ENCODE results near the gene PRR20A.
"Not testable (repeated sequence)": the region's sequence is repeated elsewhere in the genome, so short reads cannot be mapped to it uniquely, and the experiment has no call there.

PRR20A gene

GRCh38 chr13:57140235-57140968, at the start of gene PRR20A:
TSS of gene PRR20A (plus strand) at chr13:57140918. CDS start at chr13:57141305, 387 bp downstream.
- not testable (repeated sequence) for DNase-seq

DNA sequence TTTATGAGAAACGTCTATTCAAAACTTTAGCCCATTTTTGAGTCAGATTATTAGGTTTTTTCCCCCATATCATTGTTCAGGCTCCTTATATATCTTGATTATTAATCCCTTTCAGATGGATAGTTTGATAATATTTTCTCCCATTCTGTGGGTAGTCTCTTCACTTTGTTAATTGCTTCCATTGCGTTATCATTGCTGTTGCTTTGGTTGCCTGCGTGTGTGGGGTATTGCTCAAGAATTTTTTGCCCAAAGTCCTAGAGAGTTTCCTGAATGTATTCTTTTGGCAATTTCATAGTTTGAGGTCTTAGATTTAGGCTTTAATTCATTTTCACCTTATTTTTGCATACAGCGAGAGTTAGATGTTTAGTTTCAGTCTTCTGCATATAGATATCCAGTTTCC, 25.8 kb upstream of the PRR20A start:
- no peak for DNase-seq

- DNase-seq = no peak
These were observed 17.0 kb upstream of the PRR20A start for GRCh38 chr13:57123681-57124080.

- no peak for DNase-seq
These were observed 11.8 kb upstream of the PRR20A start for GRCh38 chr13:57128909-57129308.

- DNase-seq = no peak
These were observed 4.6 kb upstream of the PRR20A start for GRCh38 chr13:57136093-57136492.

DNA sequence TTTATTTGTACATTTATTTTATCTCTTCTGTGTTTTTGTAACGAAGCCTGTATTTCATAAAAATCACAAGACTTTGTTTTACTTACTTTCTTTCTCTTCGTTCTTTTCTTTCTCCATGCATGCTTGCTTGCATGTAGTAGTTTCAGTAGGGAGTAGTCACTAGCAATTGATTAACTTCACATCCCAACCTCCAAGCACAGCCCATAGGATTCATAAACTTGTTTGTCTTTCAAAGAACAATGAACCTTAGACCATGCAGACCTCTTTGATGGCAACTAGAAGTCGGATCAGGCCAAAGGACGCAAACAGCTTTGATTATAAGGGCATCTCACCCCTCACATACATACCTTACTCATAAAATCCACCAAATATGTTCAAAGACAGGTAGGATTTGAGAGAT, 3.1 kb upstream of the PRR20A start:
- DNase-seq = no peak

- DNase-seq = no peak
These were observed 1.7 kb upstream of the PRR20A start for GRCh38 chr13:57138988-57139387.

- not testable (repeated sequence) for DNase-seq
These were observed 937 bp upstream of the PRR20A start for GRCh38 chr13:57139781-57140180.

DNA sequence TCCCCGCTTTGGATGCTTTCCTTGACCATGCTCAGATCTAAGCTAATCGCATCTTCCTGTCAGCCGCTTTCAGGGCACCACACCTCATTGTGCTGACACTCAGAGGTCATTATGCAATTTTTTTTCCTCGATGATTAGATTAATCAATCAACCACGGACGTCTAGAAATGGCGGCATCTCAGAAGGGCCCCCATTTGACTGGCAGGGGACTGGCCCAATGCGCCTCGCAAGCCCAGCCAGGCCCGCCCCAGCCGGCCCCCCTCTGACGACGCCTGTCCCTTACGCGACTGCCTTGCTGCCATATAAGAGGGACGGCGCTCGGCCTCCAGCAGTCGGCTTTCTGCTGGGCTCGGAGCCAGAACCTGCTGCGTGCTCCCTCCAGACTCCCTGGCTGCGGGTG, 6.5 kb downstream of the PRR20A start, which contains the start of gene PRR20B:
Gene PRR20B, plus strand, starts transcription at position 301 of the 400 bp plus-strand sequence. CDS start 387 bp downstream, outside the sequence.
- DNase-seq = not testable (repeated sequence)

DNA sequence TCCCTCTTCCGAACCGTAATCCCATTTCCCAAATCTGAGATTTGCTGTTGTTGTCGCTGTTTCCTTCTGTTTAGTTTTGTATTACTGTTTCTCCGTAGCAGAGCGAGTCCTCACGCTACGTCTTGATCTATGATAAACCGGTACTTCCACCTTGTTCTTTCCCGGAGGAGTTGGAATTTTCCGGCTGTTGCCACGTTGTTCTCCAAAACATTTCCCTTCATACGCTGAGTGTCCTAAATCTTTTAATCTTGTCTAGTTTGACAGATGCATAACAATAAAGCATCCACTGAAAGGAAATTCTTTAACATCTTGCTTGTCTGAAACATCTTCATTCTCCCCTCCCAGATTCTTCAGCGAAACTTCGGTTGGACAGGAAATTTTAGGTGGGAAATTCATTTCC, 7.4 kb downstream of the PRR20A start:
- DNase-seq = not testable (repeated sequence)

- not testable (repeated sequence) for DNase-seq
These were observed 13.0 kb downstream of the PRR20A start, which contains the start of gene PRR20C for GRCh38 chr13:57153761-57154160. TSS of gene PRR20C (plus strand) at chr13:57154061. CDS start at chr13:57154448, 387 bp downstream.

GRCh38 chr13:57160332-57160731, 19.6 kb downstream of the PRR20A start, which contains the start of gene PRR20D:
TSS of gene PRR20D (plus strand) at chr13:57160632. CDS start at chr13:57161019, 387 bp downstream.
- not testable (repeated sequence) for DNase-seq

DNA sequence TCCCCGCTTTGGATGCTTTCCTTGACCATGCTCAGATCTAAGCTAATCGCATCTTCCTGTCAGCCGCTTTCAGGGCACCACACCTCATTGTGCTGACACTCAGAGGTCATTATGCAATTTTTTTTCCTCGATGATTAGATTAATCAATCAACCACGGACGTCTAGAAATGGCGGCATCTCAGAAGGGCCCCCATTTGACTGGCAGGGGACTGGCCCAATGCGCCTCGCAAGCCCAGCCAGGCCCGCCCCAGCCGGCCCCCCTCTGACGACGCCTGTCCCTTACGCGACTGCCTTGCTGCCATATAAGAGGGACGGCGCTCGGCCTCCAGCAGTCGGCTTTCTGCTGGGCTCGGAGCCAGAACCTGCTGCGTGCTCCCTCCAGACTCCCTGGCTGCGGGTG, 26.2 kb downstream of the PRR20A start, which contains the start of gene PRR20E:
Gene PRR20E, plus strand, starts transcription at position 301 of the 400 bp plus-strand sequence. CDS start 387 bp downstream, outside the sequence.
- not testable (repeated sequence) for DNase-seq

DNA sequence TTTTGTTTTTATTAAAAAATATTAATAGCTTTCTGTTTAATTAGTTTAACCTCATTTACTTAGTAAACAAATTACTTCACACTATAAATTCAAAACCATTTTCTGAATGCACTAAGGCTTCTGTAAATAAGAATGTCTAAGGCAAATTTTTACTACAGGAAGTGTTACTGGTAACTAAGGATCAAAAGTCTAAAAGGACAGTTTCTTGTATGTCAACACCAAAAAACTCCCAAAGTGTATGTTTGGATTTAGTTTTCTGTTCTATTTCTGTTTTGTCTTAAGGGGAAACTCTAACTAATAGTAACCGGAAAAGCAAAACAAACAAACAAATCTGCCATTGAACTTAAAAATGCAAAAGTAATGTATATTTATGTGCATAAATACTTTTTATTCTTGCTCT, 50.9 kb downstream of the PRR20A start:
- no peak for DNase-seq
